ENCODE measurements around the gene CISD1.

DNA sequence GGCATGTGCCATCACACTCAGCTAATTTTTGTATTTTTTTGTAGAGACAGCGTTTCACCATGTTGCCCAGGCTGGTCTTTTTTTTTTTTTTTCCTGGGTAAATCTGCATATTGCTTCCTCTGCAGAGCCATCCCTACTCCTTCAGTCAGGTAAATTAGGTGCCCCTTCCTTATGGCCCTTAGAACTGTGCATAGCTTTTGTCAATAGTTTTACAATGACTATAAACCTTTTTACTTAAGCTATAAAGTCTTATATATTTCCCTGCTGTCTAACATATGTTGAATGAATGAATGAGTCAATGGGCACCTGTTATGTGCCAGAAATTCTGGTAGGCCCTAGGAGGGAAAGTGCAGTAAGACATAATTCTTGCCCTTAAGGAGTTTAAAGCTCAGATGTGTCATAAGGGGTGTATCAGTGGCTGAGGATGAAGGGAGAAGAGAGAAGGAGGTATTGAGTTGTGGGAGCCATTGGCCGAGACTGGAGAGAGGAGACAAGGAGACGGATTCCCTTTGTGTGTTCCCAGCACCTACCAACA, 35.2 kb downstream of the CISD1 start:
- TF ChIP-seq, protein P1, sequence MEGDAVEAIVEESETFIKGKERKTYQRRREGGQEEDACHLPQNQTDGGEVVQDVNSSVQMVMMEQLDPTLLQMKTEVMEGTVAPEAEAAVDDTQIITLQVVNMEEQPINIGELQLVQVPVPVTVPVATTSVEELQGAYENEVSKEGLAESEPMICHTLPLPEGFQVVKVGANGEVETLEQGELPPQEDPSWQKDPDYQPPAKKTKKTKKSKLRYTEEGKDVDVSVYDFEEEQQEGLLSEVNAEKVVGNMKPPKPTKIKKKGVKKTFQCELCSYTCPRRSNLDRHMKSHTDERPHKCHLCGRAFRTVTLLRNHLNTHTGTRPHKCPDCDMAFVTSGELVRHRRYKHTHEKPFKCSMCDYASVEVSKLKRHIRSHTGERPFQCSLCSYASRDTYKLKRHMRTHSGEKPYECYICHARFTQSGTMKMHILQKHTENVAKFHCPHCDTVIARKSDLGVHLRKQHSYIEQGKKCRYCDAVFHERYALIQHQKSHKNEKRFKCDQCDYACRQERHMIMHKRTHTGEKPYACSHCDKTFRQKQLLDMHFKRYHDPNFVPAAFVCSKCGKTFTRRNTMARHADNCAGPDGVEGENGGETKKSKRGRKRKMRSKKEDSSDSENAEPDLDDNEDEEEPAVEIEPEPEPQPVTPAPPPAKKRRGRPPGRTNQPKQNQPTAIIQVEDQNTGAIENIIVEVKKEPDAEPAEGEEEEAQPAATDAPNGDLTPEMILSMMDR (IDR thresholded peaks at IDR 0.05; ENCODE audit: poor library complexity): no peak
- TF ChIP-seq EZH2phosphoT487 (IDR thresholded peaks at IDR 0.05; ENCODE audit: low read depth, severe bottlenecking, unreplicated experiment) (no peak), EZH2 (IDR thresholded peaks at IDR 0.05; ENCODE audit: borderline replicate concordance) (no peak)

All from hepatocyte (in vitro differentiated cells).